Measurements from ENCODE around the gene EIF2AK3. TPM values are rescaled to one million over a fixed set of nuclear protein-coding genes. Genes with fewer than 3 reads are reported as not detected.

The EIF2AK3 gene
- total and polyA plus RNA-seq, 2 of the 4 experiments (the other 2 are of a cell fraction): 7.9 to 22.8 TPM

- no peak for TF ChIP-seq CHD1 (IDR thresholded peaks at IDR 0.05; ENCODE audit: low read depth, low read length)
Measured at GRCh38 chr2:88656690-88657089, 29.4 kb upstream of the EIF2AK3 start (continued).

- Histone ChIP-seq H2BK20ac (ENCODE audit: low read depth, low read length) (no peak overlapping the region), H4K5ac (ENCODE audit: low read depth, low read length) (no peak overlapping the region), H2AK9ac (replicated peaks; ENCODE audit: low read depth, low read length, poor library complexity) (no peak overlapping the region), H2BK15ac (ENCODE audit: low read depth, low read length) (no peak overlapping the region), H4K91ac (ENCODE audit: insufficient read depth, low read depth, low read length) (no peak overlapping the region), H3K14ac (replicated peaks; ENCODE audit: low read depth, low read length) (no peak overlapping the region), H3K9me3 (ENCODE audit: control insufficient read depth, insufficient read depth, low read length) (no peaks in the 10 kb centered on the region), H2BK5ac (ENCODE audit: low read depth, low read length, poor library complexity, severe bottlenecking) (peak overlapping the region; percentile 35), H3K9me1 (ENCODE audit: insufficient read depth, low read length) (no peaks in the 10 kb centered on the region; the same call in 1 of the 2 replicates), H3K79me1 (ENCODE audit: low read depth in 1 of 2, low read length in 2 of 2) (no peaks in the 10 kb centered on the region), H3K9ac (ENCODE audit: low read depth, low read length) (no peak overlapping the region), H3K36me3 (ENCODE audit: control insufficient read depth, insufficient read depth, low read length) (no peaks in the 10 kb centered on the region), H4K20me1 (ENCODE audit: insufficient read depth, low read length) (no peaks in the 10 kb centered on the region), H3K23ac (ENCODE audit: low read depth, low read length) (no peak overlapping the region), H3K27ac (ENCODE audit: insufficient read depth, low read length) (peak overlapping the region; percentile 60; the same call in 1 of the 2 replicates), H3K56ac (ENCODE audit: extremely low read depth, insufficient read depth, low read length) (no peak overlapping the region), H2AFZ (replicated peaks; ENCODE audit: low read length, poor library complexity) (no peak overlapping the region), H3K4me1 (ENCODE audit: control insufficient read depth, insufficient read depth, low read length) (peaks cover 12% of the 10 kb centered on the region), H2AK5ac (ENCODE audit: low read depth, low read length) (no peak overlapping the region), H3K4me2 (ENCODE audit: low read depth, low read length) (no peak overlapping the region), H3K4me3 (ENCODE audit: insufficient read depth, low read depth, low read length) (no peak overlapping the region), H3K18ac (ENCODE audit: low read depth, low read length) (no peak overlapping the region), H4K8ac (ENCODE audit: low read depth in 2 of 2, low read length in 2 of 2) (no peak overlapping the region), H3K4ac (ENCODE audit: low read depth, low read length) (no peak overlapping the region), H2BK120ac (ENCODE audit: low read depth, low read length) (no peak overlapping the region), H3K27me3 (ENCODE audit: control insufficient read depth, insufficient read depth, low read length) (no peaks in the 10 kb centered on the region)
- ChIA-PET POLR2A (ENCODE audit: unreplicated experiment) (no interaction called here), CTCF (no interaction called here)
- WGBS, 2 experiments (ENCODE audit: extremely low coverage in 2 of 2, insufficient read length in 1 of 2): no CpG with 5 or more reads among the region's 2 CpGs
- in situ Hi-C loops (cut with MboI; ENCODE audit: low sequenced_read_pairs): loop anchor here (25.0 kb wide), 2 partner anchors 467 to 592 kb away; partner anchors contain the start of genes KRCC1 and SMYD1
- ATAC-seq (ENCODE audit: low read depth): peak; percentile 31
- no TSS peak for BruUV-seq (replicated peaks)
- TF ChIP-seq CHD1 (IDR thresholded peaks at IDR 0.05; ENCODE audit: low read depth, low read length) (no peak), MAFK (IDR thresholded peaks at IDR 0.05; ENCODE audit: low read depth, low read length) (peak; percentile 26; the same call in 1 of the 2 replicates), CEBPB (IDR thresholded peaks at IDR 0.05; ENCODE audit: low read depth, low read length) (peak; percentile 97), RCOR1 (IDR thresholded peaks at IDR 0.05; ENCODE audit: insufficient replicate concordance, low read length) (no peak), FOS (IDR thresholded peaks at IDR 0.05; ENCODE audit: low read depth, low read length) (peak; percentile 36; the same call in 1 of the 2 replicates)
- dilution Hi-C loops (cut with HindIII; ENCODE audit: low sequenced_read_pairs, unreplicated experiment): no loop called here
- peak; percentile 85 for DNase-seq
- intact Hi-C loops (cut with micrococcal nuclease): loop anchor here (5.0 kb wide), 1 partner anchor 52 kb away; no protein-coding TSS in a partner anchor
Measured at GRCh38 chr2:88654714-88655113, 27.4 kb upstream of the EIF2AK3 start.
